ENCODE results near the gene ATXN10. TPM values are rescaled to one million over a fixed set of nuclear protein-coding genes. Genes with fewer than 3 reads are reported as not detected.

ATXN10 gene
- total and polyA plus RNA-seq, 2 of the 8 experiments (the other 6 are each of a cell fraction or from before 2014, with no cell fraction given): 134 to 210 TPM

DNA sequence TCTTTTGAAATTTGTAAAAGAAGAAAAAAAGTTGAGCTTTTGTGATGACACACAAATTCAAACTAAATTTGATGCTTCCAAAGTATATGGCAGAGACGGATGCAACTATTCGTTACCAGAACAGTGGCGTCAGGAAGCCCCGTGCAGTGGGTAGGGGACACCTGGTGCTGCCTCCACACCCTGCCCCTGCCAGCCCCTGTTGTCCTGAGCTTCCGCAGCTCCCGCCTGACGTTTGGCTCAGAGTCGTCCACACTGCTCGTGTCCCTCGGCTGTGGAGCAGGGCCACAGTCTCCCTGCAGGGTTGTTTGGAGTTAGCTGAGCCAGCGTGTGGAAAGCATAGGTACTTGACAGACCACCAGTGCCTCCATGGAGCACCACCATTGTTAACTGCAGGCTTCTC is 86.3 kb downstream of the ATXN10 start (continued):
- no peak for TF ChIP-seq BCL11A (IDR thresholded peaks at IDR 0.05; ENCODE audit: low read depth in 2 of 2, low read length in 2 of 2)
- TF ChIP-seq RNF2 (IDR thresholded peaks at IDR 0.05; ENCODE audit: borderline replicate concordance, low read depth, low read length, missing control alignments, poor library complexity, severe bottlenecking): no peak
- no peak for TF ChIP-seq SP2 (IDR thresholded peaks at IDR 0.05; ENCODE audit: low read length)
- TF ChIP-seq, protein P1, sequence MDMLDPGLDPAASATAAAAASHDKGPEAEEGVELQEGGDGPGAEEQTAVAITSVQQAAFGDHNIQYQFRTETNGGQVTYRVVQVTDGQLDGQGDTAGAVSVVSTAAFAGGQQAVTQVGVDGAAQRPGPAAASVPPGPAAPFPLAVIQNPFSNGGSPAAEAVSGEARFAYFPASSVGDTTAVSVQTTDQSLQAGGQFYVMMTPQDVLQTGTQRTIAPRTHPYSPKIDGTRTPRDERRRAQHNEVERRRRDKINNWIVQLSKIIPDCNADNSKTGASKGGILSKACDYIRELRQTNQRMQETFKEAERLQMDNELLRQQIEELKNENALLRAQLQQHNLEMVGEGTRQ (IDR thresholded peaks at IDR 0.05; ENCODE audit: low read length): no peak
- no peak for TF ChIP-seq SUZ12 (IDR thresholded peaks at IDR 0.05; ENCODE audit: low read length)

All from H1 (cell line).